ENCODE results near the gene BNIP1. TPM values are rescaled to one million over a fixed set of nuclear protein-coding genes. Genes with fewer than 3 reads are reported as not detected.
A peak's percentile ranks its signal among the peaks of the same experiment; 100 is the strongest.

The BNIP1 gene
- total RNA-seq, 1 donor from 2014 or later, result 11.7 TPM

DNA sequence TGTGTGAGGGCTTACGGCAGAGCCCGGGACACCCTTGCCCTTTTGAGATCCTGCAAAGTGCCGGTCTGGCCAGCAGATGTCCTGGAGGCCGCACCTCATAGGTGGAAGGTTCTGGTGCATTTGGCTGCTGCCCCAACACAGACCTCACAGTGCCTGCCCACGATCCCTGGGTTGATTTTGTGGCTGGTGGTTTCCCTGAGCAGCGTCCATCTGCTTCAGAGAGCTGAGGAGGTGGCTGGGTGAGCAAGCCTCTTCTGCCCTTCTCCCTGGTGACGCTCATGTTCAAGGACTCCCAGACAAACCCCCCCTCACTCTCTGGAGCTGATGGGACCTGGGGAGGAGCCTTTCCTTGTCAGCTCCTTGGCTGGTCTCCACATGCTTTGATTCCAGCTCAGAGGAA is 18.9 kb downstream of the BNIP1 start:
- no peak for DNase-seq (ENCODE audit: low spot score)

DNA sequence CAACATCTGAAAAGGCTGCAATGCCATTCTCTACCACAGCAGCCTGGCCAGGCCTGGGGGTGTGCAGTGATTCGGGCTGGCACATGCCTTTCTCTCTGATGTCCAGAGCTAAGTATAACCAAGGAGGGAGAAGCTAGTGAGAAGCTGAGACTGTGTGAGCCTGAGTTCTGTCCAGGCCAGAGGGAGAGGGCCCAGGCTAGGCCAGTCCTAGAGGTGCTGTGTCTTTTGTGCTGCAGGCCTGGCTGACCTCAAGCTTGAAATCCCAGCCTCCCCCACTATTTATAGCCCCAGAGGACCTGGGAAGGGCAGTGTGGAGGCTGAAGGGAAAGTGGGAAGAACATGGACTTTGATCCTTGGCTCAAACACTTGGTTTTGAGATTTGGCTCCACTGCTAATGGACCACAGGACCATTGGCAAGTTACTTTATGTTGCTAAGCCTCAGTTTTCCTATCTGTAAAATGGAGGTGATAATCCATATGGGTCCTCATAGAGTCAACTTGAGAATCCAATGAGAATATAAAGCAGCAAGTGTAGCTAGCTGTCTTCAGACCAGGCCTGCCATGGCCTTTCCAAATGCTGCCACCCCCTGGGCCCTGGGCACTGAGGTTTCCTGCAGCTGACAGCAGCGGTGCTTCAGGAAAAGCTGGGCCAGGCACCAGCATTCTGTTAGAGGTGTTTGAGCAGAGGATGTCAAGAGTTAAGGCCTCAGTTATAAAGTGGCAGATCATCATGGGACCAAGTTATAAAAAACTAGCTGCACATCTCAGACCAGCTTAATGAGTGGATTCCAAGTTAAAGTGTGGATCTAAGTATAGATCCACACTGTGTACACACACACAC is 21.1 kb downstream of the BNIP1 start:
- DNase-seq (ENCODE audit: low spot score), result peak; percentile 45

DNA sequence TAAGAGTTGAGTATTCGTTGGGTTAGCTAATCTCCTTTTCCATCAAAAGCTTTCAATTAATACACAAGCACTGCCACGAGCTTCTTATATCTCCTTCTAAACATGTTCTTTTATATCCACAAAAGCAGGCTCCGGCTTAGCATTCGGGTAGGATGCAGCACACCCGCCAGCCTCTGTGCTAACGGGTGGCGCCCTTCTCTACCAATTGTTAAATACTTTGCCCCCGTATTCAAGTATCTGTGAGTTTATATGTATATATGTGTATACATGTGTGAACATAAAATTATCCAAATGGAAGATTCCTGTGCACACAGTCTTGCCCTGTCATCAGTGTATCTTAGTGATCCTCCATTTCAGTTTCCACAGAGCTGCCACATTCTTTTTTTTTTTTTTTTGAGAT is 27.8 kb downstream of the BNIP1 start:
- no peak for DNase-seq (ENCODE audit: low spot score)

DNA sequence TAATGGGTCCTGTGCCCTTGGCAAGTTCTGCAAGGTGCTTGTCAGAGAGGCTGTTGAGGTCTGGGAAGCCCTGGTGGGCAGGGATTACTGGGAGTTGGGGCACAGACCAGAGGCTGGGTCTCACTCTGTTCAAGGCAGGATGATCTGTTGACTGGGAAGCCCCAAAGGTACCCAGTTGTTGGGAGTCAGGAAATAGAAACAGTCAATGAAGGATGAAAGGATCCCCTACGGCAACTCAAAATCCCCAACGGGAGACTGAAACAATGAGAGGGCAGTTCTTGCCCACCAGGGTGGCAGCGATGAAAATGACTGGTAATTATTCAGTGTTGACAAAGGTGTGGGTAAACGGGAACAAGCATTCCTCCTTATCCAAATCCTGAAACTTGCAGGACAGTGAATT is 31.2 kb downstream of the BNIP1 start:
- no peak for DNase-seq (ENCODE audit: low spot score)

DNA sequence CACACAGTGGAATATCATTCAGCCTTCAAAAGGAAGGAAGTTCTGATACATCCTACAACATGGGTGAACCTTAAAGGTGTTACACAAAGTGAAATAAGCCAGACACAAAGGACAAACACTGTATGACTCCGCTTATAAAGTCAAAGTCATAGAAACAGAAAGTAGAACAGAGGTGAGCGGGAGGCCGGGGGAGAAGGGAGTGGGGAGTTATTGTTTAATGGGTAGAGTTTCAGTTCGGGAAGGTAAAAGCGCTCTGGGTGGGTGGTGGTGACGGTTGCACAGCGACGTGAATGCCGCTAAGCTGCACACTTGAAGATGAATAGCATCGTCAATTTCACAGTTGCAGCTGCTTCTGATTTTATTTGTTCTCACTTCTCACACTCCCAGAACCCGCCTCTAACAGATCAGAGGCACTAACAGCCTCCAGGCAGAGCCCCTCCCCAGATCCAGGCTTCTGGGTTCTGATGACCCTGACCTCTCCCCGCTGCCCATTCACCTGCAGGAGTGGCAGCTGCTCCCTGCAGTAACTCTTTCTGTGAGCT is 34.1 kb downstream of the BNIP1 start:
- no peak for DNase-seq (ENCODE audit: low spot score)

DNA sequence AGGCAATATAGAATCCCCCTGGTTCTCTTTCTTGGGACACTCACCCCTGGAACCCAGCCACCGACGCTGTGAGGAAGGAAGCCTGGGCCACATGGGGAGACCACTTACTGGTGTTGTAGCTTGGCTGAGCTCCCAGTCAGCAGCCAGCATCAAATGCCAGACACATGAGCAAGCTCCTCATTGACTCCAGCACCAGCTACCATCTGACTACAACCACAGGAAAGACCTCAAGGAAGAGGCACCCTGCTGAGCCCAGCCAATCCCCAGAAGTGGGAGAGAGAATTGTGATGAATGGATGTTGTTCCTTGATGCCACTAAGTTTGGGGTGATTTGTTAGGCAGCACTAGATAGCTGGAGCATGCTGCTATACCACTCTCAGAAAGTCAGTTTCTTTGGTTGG is 36.0 kb downstream of the BNIP1 start:
- no peak for DNase-seq (ENCODE audit: low spot score)

DNA sequence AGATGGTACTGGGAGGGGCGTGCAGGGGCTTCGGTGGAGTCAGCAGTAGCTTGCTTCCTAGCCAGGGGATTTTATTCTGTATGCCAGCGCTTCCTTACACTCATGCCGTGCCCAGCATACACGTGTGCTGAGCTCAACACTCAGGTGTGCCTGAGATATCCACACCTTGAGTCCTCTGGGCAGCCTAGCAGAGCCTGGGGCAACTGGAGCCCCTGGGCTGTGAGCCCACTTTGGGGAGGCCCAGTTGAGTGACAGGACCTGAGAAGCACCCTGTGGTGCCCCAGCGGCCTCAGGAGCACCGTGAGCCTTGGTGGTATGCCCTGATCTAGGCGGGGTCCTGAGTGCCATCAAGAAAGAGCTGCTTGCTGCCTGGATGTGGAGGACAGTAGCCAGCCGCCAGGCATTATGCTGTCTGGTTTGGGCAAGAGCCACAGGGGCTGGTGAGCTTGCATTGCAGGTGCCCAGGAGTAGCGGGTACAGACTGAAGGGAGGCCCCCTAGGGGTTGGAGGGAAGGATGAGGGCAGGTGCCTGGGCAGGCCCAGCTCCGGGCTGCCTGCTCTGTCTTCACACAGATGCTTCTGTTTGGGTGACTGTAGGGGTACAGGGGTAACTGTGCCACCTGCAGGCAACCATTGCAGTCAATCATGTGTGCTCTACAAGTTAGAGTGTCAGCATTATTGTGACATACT is 42.9 kb downstream of the BNIP1 start:
- no peak for DNase-seq (ENCODE audit: low spot score)

DNA sequence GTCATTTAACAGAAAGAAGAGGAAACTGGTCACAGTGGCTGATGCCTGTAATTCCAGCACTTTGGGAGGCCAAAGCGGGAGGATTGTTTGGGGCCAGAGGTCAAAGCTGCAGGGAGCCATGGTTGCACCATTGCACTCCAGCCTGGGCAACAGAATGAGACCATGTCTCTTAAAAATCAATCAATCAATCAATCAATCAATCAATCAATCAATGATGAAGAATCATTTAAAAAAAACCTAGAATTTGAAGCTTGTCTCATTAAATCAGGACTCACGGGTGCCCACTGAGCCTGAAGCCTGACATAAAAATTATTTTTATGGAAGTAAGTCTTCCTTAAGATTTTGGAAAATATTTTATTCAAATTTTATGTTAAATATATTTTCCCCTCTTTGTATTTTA is 43.9 kb downstream of the BNIP1 start:
- no peak for DNase-seq (ENCODE audit: low spot score)

DNA sequence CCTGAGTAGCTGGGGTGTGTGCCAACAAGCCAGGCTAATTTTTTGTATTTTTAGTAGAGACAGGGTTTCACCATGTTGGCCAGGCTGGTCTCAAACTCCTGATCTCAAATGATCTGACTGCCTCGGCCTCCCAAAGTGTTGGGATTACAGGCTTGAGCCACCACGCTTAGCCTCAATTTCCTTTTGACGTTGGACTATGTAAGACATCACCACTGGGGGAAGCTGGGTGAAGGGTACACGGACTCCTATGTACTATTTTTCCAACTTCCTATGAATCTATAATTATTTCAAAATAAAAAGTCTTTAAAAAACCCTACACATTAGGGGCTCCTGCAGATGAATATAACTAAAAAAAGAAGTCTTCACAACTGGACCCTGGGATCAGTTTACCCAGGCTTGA is 46.7 kb downstream of the BNIP1 start:
- no peak for DNase-seq (ENCODE audit: low spot score)

DNA sequence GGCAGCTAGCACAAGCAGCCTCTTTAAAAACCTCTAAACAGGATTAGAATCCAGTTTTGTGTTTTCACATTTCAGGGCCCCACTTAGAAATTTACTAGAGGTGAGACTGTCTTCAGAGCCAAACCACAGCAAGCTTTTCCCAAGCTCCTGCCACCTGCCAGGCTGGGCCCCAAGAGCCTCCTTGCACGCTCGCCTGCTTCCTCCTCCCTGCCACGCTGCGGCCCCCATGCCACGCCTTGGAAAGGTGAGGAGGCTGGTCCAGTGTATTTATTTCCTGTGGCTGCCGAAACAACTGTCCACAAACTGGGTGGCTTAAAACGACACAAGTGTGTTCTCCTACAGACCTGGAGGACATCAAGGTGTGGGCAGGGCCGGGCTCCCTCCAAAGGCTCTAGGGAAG is 47.2 kb downstream of the BNIP1 start:
- no peak for DNase-seq (ENCODE audit: low spot score)

DNA sequence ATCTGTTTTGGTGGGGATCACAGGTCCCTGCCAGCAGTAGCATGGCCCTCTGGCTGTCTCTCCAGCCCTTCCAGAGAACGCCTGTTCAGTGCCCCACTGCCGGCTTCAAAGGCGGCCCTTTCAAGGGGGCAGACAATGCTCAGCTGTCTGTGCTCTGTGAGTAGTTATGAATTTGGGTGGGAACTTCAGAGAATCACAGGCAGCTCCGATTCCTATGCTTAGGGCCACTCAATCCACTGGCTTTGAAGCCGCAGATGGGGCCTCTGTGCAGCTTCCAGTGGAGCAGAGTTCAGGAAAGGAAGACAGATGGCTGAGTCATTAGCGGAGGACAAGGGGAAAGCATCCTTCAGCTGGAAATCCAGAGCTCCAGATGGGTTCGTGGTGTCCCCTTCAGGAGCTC is 48.2 kb downstream of the BNIP1 start:
- no peak for DNase-seq (ENCODE audit: low spot score)

DNA sequence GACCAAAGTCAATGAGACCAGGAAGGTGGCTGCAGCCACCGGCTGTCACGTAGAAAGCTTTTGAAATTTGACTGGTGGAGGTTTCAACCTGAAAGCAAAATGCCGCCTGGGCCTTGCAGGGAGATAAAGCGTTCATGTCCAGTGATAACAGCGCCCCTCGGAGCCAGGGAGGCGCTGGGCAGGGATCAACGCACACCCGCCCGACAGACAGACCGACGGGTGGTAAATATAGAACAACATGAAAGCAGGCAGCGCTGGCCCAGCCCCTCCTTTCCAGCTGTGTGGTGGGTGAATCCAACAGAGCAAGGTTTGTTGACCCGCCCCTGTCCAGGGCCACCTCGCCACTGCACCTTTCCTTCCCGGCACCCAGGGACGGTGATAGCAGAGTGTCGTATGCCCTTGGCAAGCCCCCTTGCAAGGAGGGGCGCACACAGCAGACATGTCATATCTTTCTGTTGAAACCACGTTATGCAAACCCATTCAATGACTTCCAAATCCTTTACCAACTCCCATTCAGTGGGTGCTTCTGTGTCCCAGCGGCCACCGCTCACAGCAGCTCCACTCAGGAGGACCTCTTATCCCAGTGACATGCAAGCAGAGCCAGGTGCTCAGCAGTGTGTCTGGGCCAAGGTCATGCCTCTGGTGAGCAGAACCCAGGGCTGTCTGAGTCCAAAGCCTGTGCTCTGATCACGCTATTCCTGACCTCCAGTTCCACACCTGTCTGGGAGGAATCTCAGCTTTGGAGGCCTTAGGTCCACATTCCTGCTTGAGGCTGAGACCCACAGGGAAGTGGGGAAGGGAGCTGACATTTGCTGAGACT is 52.0 kb downstream of the BNIP1 start:
- no peak for DNase-seq (ENCODE audit: low spot score)

DNA sequence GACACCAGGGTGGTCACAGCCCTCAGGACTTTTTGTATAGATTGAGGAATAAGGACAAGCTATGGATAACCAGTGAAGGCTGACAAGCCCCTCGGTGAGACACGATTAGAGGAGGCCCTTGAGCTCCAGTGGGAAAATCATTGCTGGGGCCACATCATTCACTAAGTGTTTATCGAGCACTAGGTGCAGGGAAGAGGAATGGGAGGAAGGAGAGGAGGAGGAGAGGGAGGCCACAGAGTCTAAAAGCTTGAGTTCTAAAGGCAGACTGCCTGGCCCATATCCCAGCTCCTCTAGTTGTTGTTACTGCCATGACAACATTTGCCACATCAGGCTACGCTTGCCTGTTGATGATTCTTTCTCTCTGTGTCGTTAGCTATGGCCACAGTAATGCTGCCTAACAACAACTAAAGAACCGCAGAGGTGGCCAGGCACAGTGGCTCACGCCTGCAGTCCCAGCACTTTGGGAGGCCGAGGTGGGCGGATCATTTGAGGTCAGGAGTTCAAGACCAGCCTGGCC is 53.1 kb downstream of the BNIP1 start:
- no peak for DNase-seq (ENCODE audit: low spot score)

DNA sequence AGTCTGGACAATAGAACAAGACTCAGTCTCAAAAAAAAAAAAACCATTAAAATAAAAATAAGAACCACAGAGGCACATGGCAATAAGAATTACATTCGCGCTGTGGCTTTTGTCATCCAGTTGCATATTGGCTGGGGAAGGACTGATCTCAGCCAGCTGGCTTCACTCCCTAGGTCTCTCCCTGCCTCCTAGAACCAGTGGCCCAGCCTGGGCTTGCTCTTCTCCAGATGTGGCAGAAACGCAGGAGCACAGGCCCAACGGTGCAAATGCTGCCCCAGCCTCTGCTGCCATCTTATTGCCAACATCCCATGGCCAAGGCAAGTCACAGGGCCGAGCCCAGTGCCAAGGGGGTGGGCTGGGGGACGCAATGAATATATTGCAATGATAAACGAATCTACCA is 53.7 kb downstream of the BNIP1 start:
- peak; percentile 74 for DNase-seq (ENCODE audit: low spot score)

DNA sequence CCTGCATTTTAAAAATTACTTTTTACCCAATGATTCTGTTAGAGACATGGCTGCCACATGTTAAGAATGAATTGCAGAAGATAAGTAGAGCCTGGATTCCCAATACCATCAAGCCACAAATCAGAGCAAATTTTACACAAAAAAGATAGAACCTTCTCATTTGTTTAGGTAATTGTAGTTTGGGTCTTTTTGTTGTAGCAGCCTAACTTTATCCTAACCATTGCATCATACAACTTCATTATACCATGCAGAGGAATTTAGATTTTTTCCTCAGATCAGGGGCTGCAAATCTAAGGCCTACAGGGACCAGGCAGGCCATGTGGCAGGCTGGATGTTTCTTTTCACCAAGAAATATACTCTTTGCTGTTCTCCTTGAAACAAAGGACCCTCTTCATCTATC is 56.0 kb downstream of the BNIP1 start:
- DNase-seq (ENCODE audit: low spot score), result no peak

DNA sequence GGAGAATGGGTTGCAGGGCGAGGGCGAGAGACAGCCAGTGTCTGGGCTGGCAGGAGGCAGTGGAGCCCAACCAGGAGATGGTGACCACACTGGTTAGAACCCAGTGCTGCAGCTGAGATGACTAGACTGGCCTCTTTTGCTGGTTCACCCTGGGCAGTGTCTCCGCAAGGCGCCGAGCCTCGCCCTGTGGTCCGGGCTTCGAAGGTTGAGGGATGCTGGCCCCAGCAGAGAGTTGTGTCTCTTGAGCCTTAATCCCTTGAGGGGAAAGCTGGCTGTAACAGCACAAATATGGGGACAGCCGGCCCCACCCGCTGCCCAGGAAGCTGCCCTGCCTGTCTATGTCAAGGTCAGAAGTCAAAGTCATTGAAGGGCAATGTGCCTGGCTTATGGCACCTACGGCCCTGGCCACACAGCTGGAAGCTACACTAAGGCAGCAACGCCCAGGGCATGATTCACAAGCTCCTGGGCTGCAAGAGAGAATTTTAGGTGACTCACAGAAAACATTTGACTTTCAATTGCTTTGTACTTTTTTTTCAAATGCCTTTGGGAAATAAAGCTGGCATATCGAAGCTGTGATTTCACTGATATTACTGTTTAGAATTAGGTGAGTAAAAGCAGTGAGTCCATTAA is 57.4 kb downstream of the BNIP1 start:
- peak; percentile 77 for DNase-seq (ENCODE audit: low spot score)

DNA sequence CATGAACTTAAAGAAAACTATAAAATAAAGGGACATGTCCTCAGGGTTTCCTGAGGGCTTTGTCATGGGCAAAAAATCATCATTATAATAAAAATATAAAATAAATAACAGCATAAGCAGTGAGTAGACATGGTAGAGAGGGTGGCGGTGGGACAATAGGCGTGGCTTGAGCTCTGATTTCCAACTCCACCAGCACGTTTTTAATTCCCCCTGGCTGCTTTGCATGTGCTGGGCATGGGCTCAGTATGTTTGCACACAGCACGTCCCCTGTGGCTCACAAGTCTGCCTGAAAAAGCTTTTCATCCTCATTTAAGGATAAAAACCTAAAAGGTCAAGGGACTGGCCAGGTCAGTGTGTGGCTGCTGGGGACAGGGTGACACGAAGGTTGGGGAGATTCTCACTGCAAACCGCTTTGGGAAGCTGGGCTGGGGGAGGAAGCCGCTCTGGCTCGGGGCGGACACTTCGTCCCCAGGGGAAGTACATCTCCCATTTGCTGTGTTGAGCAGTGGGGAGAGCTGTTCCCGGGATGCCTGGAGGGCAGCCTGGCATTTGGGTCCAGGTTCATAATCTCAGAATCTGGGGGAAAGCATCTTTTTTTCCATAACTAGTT is 58.0 kb downstream of the BNIP1 start:
- peak; percentile 83 for DNase-seq (ENCODE audit: low spot score)

DNA sequence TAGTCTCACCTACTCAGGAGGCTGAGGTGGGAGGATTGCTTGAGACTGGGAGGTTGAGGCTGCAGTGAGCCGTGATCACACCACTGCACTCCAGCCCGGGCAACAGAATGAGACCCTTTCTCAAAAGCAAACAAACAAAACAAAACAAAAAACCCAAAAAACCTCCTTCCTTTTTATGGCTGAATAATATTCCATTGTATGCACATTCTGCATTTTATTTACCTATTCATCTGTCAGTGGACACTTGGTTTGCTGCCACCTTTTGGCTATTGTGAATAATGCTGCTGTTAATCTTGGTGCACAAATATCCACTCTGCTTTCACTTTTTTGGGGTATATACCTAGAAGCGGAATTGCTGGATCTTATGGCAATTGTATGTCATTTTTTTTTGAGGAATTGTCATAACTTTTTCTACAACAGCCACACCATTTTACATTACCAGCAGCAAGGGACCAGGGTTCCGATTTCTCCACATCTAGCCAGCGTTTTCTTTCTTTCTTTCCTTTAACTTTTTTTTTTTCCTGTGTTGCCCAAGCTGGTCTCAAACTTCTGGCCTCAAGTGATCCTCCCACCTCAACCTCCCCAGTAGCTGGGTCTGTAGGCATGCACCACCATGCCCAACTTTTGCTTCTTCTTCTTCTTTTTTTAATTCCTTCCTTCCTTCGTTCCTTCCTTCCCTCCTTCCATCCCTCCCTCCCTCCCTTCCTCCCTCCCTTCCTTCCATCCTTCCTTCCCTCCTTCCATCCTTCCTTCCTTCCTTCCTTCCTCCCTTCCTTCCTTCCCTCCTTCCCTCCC is 60.1 kb downstream of the BNIP1 start:
- peak; percentile 12 for DNase-seq (ENCODE audit: low spot score)

DNA sequence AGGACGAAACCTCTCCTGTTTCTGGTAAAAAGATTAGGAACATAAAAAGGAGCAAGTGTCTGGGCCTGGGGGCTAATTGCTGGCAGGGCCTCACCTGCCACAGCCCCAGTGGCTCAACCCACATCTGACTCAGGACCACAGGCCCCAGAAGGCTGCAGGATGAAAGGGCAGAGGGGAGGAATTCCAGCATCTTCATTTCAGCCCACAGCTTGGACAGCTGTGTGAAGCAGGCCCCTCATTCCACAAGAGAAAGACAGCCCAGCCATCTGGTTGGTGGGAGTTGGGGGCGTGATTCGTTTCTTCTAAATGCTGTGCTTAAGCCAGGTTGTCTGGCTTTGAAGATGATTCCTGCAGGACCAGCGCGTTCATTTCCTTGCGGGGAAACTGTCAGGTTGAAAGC is 61.6 kb downstream of the BNIP1 start:
- DNase-seq (ENCODE audit: low spot score), result peak; percentile 20

DNA sequence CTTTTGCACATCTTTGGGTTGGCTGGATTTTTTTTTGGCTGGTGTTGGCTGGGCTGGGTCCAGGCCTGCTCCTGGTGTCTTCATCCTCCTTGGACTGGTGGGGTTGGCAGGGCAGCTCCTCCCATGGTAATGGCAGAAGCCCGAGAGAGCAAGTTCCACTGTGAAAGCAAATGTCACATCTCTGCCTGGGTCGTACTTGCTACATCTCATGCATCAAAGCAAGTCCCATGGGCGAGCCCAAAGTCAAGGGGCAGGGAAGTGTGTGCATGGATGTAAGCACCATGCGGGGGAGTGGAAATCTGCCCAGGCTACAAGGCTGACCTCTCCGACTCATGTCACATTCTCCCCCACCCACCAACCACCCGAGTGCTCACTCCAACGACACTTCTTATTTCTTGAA is 64.0 kb downstream of the BNIP1 start:
- DNase-seq (ENCODE audit: low spot score), result peak; percentile 76

Measured in mesenteric fat pad (tissue), 1 donor.